IPS-20b (cell line): Measurements from ENCODE around the gene C2CD3.

Experiments used
- H3K27ac ChIP-seq: one replicate; pipeline ENCODE4 v1.5.1; 2013; ENCODE audit warnings: low read length
- H3K27me3 ChIP-seq: 2 replicates; pipeline ENCODE4 v1.6.1; 2013; ENCODE audit warnings: mild to moderate bottlenecking, low read length, inconsistent platforms; ENCODE audit not compliant: insufficient read depth
- H3K36me3 ChIP-seq: 2 replicates; pipeline ENCODE4 v1.6.1; 2013; ENCODE audit warnings: low read depth, mild to moderate bottlenecking, inconsistent platforms, low read length, moderate library complexity; ENCODE audit not compliant: insufficient read depth
- H3K4me1 ChIP-seq: 2 replicates; pipeline ENCODE4 v1.6.1; 2013; ENCODE audit warnings: mild to moderate bottlenecking, control low read depth, inconsistent platforms, low read length, moderate library complexity; ENCODE audit not compliant: insufficient read depth
- H3K4me3 ChIP-seq: 2 replicates; pipeline ENCODE4 v1.5.1; 2013; ENCODE audit warnings: mild to moderate bottlenecking, low read length, inconsistent platforms
- H3K9ac ChIP-seq: 2 replicates; pipeline ENCODE4 v1.6.1; 2013; ENCODE audit warnings: low read depth, mild to moderate bottlenecking, inconsistent platforms, low read length, moderate library complexity
- H3K9me3 ChIP-seq: 2 replicates; pipeline ENCODE4 v1.6.1; 2013; ENCODE audit warnings: mild to moderate bottlenecking, low read depth, low read length, inconsistent platforms; ENCODE audit not compliant: insufficient read depth

C2CD3 gene

DNA sequence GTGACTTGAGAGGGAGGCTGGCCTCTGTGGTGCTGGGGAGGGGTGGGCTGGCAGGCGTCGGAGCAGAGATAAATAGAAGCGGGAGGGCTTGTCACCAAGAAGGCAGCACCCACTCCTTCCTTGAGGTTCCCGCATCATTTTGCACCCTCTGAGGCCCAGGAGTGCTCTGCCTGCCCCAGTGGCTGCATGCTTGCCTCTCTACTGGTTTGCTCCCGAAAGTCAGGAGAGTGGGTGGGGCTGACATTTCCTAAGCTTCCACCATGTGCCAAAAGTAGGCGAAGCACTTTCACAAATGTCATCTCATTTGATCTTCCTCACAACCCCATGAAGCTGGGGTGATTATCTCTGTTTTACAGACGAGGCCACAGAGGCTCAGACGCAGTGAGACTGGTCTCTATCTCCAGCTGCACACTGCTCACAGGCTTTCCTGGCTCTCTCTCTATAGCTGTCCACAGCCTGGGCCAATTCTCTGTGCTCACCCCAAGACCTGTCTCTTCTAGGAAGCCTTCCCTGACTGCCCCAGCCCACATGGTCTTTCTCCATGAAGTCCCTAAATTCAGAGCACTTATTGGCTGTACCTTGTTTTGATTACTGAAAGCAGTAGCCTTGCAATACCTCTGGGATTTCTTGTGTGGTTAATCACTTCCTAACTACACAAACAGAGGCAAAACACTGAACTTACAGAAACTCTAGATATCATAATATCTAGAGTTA lies 159.3 kb downstream of the C2CD3 start:
- Histone ChIP-seq H3K9me3 (no peaks in the 10 kb centered on the region), H3K36me3 (0 out of 2 replicates have a peak, but pooled peaks cover 3% of the 10 kb centered on the region), H3K27me3 (no peaks in the 10 kb centered on the region), H3K4me1 (no peaks in the 10 kb centered on the region), H3K27ac (no peak overlapping the region), H3K9ac (no peak overlapping the region), H3K4me3 (no peak overlapping the region)

DNA sequence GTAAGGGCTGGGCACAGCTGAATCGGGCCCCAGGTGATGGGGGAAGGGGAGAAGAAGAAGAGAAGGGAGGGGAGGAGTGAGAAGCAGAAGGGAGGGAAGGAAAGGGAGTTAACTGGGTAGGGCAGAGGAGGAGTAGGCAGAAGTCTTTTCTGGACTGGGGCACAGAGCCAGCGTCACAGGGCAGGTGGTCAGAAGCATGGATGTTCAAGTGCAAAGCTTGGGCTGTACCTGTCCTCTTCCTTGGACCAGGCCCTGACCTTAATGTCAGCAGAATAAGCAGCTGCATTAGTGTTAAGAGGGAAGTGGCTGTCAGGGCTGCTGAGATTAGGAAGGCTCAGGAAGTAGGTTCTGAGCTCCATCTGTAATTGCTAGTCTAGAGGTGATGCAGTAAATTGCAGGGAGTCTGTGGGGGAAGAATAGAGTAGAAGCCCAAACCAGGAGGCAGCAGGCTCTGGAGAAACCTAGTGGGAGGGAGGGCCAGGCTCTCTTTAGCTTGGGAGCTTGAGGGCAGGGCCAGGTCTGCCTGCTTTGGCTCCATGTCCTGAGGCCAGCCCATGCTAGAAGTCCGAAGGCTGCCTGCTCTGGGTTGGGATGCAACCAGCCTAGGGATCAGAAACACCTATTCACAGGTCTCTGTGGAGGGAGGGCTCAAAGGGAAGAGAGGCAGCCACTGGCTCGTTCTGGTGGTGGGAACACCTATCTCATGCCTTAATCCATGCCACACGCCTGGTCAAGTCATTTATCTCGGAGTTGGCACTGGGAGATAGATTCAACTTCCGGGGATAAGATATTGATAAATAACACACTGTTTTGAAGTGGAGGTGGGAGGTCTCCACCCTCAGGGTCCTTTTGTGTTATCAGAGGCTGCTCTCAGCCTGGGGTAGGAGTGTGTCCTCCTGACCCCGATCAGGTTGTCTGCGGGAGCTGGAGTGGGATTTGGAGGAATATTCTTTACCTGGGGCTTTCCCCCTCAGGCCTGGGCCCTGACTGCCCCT lies 160.2 kb downstream of the C2CD3 start:
- no peaks in the 10 kb centered on the region for H3K9me3 ChIP-seq
- H3K27ac ChIP-seq: no peak overlapping the region
- no peak overlapping the region for H3K4me3 ChIP-seq
- no peaks in the 10 kb centered on the region for H3K27me3 ChIP-seq
- H3K9ac ChIP-seq: no peak overlapping the region
- no peaks in the 10 kb centered on the region for H3K4me1 ChIP-seq
- 0 out of 2 replicates have a peak, but pooled peaks cover 3% of the 10 kb centered on the region for H3K36me3 ChIP-seq

DNA sequence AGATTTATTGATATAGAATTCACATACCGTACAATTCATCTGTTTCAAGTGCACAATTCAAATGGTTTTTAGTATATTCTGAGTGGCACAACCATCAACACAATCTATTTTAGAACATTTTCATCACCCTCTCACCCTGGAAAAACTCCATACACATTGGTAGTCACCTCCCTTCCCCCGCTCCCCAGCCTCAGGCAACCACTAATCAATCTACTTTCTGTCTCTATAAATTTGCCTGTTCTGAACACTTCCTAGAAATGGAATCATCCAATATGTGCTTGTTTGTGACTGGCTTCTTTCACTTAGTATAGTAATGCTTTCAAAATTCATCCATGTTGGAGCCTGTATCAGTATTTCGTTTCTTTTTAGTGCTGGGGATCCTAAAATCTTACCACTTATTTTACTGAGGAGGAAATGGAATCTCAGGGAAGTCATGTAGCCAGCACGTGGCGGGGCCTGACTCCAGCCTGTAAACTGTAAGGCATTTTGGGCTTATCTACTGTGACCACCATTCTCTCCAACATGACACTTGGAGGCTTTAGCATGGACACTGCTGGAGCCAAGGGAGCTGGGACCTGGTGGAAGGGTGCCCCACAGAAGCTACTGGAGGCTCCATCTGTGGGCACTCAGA lies 161.0 kb downstream of the C2CD3 start:
- Histone ChIP-seq H3K4me3 (no peak overlapping the region), H3K4me1 (no peaks in the 10 kb centered on the region), H3K36me3 (0 out of 2 replicates have a peak, but pooled peaks cover 3% of the 10 kb centered on the region), H3K27ac (no peak overlapping the region), H3K9me3 (no peaks in the 10 kb centered on the region), H3K9ac (no peak overlapping the region), H3K27me3 (no peaks in the 10 kb centered on the region)

DNA sequence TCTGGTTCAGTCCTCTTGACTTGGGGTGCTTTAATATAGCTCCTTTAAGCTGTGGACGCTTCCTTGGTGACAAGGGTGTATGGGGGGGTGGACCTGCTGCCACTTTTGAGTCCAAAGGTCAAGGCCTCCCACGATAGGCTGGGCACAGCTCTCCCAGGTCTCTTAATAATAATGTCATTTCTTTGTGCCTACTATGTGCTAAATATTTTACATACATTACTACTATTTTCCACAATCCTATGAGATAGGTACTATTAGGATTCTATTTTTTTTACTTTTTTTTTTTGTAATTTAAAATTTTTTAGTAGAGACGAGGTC lies 161.6 kb downstream of the C2CD3 start:
- no peaks in the 10 kb centered on the region for H3K27me3 ChIP-seq
- 0 out of 2 replicates have a peak, but pooled peaks cover 3% of the 10 kb centered on the region for H3K36me3 ChIP-seq
- no peak overlapping the region for H3K27ac ChIP-seq
- no peaks in the 10 kb centered on the region for H3K4me1 ChIP-seq
- no peak overlapping the region for H3K4me3 ChIP-seq
- no peak overlapping the region for H3K9ac ChIP-seq
- H3K9me3 ChIP-seq: no peaks in the 10 kb centered on the region

DNA sequence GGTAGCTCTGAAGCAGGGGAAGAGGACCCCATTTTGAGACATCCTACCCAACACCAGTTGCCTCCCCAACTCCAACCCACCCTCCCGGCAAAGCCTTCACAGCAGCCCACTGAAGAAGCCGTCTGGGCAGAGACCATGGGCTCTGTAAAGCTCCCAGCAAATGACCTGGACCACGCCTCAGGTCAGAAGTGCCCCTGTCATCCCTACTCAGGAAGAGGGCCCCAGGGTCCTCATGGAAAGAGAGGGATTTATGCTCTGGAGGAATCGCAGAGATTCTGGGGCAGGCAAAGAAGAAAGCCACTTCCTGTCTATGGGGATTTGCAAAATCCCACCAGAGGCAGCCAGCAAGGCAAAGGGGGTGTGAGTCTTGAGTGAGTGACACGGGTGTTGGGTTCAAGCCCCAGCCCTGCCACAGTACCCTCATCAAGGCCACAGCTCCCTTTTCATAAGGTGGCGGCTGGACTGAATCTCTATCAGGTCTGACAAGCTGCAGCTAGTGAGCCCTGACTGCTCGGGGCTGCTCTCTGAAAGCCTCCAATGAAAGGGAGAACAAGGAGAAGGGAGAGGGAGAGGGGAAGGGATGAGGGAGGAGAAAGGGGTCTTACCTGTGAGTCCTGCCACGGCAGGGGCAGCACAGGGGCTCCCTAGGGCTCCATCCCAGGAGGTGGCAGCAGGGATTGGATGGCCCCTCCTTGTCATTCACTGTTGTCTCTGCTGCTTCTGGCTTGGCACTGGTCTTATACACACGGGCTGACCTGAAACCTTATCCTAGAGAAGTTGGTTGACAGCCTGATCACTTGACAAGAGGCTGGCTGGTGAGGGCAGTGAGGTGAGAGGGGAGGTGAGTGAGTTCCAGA lies 162.2 kb downstream of the C2CD3 start, which contains the start of gene UCP3:
Gene UCP3 (minus strand): TSS at position 713 of the 857 bp plus-strand sequence. CDS start 2,043 bp downstream, outside the sequence.
- Histone ChIP-seq H3K9ac (peak within 1 kb of the TSS; percentile 15; the same call in 1 of the 2 replicates), H3K27ac (no peak within 1 kb of the TSS), H3K27me3 (no peaks in the 10 kb centered on the region), H3K36me3 (0 out of 2 replicates have a peak, but pooled peaks cover 3% of the 10 kb centered on the region), H3K4me3 (no peak within 1 kb of the TSS), H3K9me3 (no peaks in the 10 kb centered on the region), H3K4me1 (no peaks in the 10 kb centered on the region)

DNA sequence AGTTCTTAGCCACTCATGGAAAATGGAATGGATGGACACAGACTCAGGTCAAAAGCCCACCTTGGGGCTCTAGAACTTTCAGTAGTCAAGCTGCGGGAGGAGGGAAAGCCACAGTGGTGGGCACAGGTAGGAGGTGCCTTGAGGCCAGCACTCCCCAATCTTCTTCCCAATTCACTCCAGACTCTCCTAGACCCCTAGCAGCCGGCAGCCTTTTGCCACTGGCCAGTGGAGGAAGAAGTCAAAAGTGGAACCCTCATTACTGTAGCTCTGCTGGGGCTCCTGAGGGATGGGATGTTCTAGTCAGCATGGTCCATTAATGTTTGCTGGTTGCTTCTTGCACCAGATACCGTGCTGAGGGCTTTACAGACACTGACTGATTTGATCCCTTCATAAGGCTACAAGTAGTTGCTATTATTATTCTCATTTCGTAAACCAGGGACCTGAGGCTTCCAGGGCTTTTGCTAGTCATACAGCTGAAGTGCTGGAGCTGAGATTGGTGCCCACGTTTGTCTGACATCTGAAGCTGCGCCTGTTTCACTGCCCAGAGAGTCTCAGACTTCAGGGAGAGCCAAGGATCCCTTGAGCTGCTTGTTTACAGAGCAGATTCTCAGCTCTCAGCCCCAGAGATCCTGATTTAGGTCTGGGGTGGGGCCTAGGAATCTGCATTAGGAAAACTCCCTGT lies 163.0 kb downstream of the C2CD3 start:
- no peak overlapping the region for H3K4me3 ChIP-seq
- H3K9me3 ChIP-seq: no peaks in the 10 kb centered on the region
- H3K9ac ChIP-seq: no peak overlapping the region
- no peaks in the 10 kb centered on the region for H3K27me3 ChIP-seq
- H3K27ac ChIP-seq: no peak overlapping the region
- H3K36me3 ChIP-seq: 0 out of 2 replicates have a peak, but pooled peaks cover 3% of the 10 kb centered on the region
- H3K4me1 ChIP-seq: no peaks in the 10 kb centered on the region

DNA sequence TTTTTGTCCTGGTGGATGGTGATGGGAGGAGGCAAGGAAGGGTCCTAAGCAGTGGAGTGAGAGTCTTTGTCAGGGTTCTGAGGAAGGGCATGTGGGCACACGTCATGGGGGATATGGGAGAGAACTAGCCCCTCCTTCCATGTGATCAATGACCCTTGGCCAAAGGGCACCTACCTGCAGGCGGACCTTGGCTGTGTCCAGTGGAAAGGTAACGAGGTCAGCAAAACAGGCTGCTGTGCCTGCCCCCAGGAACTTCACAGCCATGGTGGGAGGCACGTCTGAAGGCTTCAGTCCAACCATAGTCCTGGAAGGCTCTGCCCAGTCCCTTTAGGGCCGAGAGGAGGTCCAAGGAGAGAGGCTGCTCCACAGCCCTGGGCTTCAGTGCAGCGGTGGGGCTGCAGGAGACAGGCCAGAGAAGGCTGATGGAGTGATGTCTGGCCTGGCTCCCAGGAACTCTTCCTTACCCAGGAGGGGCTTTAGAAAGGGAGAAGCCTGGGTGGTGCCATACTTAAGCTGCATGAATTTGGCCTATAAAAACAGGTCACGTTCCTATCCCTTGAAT lies 164.0 kb downstream of the C2CD3 start:
- Histone ChIP-seq H3K9ac (no peak overlapping the region), H3K4me1 (no peaks in the 10 kb centered on the region), H3K27ac (no peak overlapping the region), H3K36me3 (no peaks in the 10 kb centered on the region), H3K9me3 (no peaks in the 10 kb centered on the region), H3K27me3 (no peaks in the 10 kb centered on the region), H3K4me3 (no peak overlapping the region)

DNA sequence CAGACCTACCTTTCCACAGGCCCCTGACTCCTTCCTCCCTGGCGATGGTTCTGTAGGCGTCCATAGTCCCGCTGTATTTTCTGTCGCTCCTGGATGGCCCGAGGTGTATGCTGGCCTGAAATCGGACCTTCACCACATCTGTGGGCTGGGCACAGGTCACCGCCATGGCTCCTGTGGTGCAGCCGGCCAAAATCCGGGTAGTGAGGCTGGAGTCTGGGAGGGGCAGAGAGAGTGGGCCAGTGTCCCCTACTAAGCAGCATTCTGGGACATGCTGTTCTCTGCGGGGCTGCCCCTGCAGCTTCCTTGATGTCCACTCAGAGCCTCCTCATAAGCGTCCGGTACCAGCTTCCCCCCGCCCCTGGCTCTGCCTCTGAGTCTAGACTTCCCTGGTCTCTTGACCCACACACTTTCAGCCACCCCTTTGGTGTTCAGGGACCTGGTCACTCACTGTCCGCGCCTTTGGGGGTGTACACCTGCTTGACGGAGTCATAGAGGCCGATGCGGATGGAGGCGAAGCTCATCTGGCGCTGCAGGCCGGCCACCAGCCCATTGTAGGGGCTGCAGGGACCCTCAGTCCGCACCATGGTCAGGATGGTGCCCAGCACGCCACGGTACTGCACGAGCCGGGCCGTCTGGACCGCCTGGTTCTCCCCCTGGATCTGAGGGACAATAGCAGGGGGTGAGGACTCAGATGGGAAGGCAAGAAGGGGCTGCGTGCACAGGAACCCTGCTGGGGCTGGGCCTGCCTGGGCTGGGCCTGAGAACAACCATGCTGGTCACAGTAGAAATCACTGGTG lies 164.9 kb downstream of the C2CD3 start:
- no peaks in the 10 kb centered on the region for H3K9me3 ChIP-seq
- H3K36me3 ChIP-seq: no peaks in the 10 kb centered on the region
- H3K27ac ChIP-seq: no peak overlapping the region
- no peak overlapping the region for H3K9ac ChIP-seq
- no peaks in the 10 kb centered on the region for H3K4me1 ChIP-seq
- H3K4me3 ChIP-seq: no peak overlapping the region
- H3K27me3 ChIP-seq: no peaks in the 10 kb centered on the region

DNA sequence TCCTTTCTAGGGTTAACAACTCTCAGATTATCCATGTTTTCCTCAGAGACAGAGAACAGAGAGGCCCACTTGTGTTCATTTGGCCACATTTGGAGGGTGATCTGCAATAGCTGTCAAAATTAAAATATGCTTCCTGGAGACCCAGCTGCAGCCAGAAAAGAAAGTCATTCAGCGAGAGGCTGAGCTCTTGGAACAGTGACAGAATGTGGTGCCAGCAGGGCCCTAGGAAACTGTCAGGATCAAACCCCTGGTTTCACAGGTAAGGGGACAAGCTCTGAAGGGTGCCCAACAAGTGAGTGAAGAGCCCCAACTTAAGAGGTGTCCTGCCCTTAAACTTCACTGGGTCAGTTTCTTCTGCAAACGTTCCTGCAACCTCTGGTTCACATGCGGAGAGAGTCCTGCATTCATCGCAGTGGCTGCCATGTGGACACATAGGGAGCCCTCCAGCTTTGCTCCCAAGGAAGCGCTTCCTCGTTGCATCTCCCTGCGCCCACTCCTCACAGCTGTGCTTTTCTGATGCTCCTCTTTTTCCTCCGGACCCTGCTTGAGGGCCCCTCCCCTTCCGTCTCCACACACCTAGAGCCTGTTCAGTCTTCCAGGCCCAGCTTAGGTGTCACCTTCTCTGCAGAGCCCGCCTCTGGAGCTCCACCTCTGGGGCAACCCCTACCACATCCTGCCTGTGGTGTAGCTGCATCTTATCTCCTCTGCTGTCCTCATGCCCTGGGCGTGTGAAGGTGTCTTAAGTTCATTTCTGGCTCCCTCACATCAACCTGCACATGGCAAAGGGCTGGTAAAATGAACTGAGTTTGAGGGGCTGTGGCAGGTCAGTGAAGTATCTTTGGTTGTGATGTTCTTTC lies 165.8 kb downstream of the C2CD3 start:
- H3K4me3 ChIP-seq: no peak overlapping the region
- no peaks in the 10 kb centered on the region for H3K4me1 ChIP-seq
- no peak overlapping the region for H3K9ac ChIP-seq
- no peaks in the 10 kb centered on the region for H3K9me3 ChIP-seq
- H3K27me3 ChIP-seq: no peaks in the 10 kb centered on the region
- H3K27ac ChIP-seq: no peak overlapping the region
- H3K36me3 ChIP-seq: no peaks in the 10 kb centered on the region
